C4-2B (cell line): ENCODE data around the gene VPS39.
A peak's percentile ranks its signal among the peaks of the same experiment; 100 is the strongest.

Experiments used
- H3K27ac ChIP-seq: fragments of 450-650 bp; 2 replicates; pipeline ENCODE4 v1.5.1; 2017
- ZFX ChIP-seq: fragments of 450-650 bp; IDR thresholded peaks from 2 replicates; pipeline ENCODE4 v1.6.1; 2017
- TF ChIP-seq, protein P1 (sequence below): fragments of 450-650 bp; conservative IDR thresholded peaks from 2 replicates; pipeline ENCODE4 v1.5.1; 2017; ENCODE audit warnings: mild to moderate bottlenecking

The VPS39 gene

DNA sequence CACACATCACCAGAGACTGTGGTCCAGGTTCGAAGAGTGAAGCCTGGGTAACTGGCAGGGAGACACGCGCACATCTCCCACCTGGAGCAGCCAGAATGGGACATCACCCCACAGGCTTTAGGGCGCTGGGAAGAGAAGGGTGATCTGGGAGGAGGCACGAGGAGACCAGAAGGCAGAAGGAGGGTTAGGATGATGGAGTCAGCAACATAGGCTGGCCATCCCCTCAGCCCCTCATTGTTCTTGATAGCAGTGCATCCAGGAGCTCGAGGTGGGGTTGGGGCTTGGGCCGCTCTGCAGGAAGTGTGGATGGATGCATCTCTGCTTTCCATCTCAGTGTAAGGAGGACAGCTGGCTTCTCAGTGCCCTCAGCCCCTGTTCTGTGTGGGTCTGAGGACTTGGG, 66.9 kb downstream of the VPS39 start:
- TF ChIP-seq, protein P1, sequence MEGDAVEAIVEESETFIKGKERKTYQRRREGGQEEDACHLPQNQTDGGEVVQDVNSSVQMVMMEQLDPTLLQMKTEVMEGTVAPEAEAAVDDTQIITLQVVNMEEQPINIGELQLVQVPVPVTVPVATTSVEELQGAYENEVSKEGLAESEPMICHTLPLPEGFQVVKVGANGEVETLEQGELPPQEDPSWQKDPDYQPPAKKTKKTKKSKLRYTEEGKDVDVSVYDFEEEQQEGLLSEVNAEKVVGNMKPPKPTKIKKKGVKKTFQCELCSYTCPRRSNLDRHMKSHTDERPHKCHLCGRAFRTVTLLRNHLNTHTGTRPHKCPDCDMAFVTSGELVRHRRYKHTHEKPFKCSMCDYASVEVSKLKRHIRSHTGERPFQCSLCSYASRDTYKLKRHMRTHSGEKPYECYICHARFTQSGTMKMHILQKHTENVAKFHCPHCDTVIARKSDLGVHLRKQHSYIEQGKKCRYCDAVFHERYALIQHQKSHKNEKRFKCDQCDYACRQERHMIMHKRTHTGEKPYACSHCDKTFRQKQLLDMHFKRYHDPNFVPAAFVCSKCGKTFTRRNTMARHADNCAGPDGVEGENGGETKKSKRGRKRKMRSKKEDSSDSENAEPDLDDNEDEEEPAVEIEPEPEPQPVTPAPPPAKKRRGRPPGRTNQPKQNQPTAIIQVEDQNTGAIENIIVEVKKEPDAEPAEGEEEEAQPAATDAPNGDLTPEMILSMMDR, result no peak
- TF ChIP-seq ZFX, result no peak
- H3K27ac ChIP-seq, result no peak overlapping the region

DNA sequence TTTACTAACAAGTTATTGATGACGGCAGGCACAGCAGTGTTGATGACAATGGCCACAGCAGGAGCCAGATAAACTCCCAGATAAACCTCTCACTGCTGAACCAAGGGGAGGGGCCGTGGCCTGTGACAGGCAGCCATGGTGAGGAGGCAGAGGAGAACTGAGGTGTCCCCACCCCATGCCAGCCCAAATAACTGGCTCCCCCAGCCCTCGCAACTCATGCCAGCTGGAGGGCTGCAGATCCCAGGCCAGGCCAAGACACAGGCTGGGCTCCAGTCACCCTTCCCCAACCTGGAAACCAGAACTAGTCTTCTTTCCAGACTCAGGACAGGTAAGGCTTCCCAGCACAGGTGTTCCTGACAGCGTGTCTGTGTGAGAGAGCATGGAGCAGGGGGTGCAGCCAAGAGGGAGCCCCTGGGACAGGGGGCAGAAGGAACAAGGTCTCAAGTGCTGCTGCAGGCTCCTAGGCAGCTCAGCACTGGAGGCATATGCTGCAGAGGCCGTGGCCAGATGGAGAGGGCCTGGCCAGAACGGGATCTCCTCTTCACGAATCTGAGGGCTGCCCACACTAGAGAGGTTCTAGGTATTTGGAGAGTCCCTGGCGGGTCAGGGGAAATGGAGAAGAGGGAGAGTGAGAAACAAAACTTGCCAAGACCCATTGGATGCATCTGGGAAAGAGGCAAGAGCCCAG, 67.6 kb downstream of the VPS39 start:
- TF ChIP-seq ZFX, result no peak
- TF ChIP-seq, protein P1, result no peak
- H3K27ac ChIP-seq, result no peak overlapping the region

DNA sequence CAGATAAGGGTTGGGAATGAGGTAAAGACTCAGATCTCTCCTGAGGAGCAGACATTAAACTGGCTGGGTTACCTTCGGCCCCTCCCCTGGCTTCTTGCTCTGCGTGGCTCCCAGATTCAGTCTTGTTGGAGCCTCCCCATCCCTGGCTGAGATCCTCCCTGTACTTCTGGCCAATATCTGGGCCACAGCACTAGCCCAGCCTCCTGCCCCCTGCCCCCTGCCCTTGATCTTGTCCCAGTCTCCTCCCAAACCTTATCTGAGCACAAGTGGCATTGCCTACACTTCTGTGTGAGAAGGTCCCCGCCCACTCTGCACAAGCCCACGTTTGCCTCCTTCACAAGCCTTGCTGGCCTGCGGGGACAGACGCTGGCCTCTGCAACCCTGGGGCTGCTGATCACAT, 68.5 kb downstream of the VPS39 start:
- H3K27ac ChIP-seq, result no peak overlapping the region
- TF ChIP-seq, protein P1, result no peak
- no peak for TF ChIP-seq ZFX

DNA sequence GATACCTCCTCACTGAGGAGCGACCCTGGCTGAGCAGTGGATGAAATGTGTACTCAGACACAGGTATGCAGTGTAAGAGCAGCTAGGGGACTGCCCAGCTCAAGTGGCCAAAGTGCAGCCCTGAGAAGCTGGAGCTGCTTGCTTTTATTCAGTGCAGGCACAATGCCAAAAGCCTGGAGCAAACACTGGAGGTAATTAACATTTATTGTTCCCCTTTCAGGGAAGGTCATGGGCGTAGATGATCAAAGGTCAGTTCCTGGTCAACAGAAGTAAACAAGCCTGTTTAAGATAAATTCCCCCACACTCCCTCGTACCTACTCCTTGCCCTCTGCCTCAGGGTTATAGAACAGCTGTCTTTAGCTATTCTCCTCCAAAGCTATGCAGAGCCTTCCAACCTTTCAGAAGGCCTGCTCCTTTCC, 69.1 kb downstream of the VPS39 start:
- TF ChIP-seq, protein P1, result no peak
- no peak for TF ChIP-seq ZFX
- H3K27ac ChIP-seq, result no peak overlapping the region

DNA sequence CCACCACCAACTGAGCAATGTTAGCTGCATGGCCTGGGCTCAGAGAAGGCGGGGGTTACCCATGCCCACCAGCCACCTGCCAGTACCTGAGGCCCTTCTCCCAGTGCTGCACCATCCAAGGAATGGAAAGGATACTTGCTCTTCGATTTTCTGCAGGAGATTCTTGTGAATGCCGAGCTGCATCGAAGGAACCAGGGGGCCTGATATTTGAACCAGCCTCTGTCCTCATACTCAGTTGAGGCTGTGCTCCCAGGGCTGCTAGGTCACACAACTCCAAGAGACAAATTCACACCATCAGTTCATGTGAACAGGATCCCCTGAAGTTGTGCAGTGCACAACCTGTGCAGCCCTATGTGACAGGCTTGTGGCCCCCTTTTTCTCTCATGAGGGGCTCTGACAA, 69.7 kb downstream of the VPS39 start:
- no peak for TF ChIP-seq ZFX
- TF ChIP-seq, protein P1, result no peak
- no peak overlapping the region for H3K27ac ChIP-seq

DNA sequence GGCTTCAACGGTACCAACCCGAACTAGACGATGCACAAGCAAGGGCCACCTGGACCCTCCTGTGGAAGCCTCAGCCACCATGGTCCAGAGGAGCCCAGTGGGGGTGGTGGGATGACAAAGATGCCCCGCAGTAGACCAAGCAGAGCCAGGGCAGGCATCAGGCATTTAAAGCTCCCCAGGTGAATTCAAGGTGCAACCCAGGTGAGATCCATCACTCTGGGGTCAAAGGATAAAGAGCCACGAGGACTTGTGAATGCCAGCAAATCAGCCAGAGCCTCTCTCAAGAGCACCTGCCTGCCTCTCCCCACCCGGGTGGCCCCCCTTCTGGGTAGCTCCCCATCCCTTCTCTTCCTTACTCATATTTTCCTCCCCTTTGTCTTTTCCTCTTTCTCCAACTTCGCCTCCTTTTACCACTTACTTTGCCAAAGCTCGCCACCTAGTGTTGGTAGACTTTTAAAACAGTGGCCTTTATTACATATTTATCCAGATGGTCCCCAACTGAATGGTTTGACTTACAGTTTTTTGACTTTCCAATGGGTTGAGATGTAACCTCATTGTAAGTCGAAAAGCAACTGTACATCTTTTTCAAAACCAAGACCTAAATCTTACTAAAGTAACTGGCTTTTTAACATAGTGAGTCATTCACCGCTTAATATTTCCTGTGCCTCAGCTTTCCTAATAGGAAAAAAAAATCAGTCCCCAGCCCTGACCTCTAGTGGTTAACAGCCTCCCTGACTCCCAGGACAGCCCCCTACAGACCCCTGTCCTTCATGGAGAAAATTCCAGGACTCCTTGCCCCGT, 70.4 kb downstream of the VPS39 start:
- TF ChIP-seq, protein P1, result peak; percentile 85
- TF ChIP-seq ZFX, result no peak
- no peak overlapping the region for H3K27ac ChIP-seq

DNA sequence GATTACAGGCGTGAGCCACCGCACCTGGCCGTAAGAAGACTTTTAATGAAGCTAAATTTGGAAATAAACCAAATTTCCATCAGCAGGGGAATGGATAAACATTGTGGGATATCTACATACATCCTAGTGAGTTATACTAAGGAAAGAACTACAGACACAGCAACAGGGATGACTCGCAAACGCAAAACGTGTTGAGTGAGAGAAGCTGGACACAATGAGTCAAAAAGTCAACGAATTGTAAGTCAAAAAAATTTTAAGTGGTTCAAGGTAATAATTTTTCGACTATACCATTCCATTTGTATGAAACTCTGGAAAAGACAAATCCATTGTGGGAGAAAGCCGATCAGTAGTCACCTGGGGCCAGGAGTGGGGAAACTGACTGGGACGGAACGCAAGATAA, 71.6 kb downstream of the VPS39 start:
- TF ChIP-seq ZFX, result no peak
- TF ChIP-seq, protein P1, result no peak
- no peak overlapping the region for H3K27ac ChIP-seq
